ENCODE measurements around the gene COL5A3.

DNA sequence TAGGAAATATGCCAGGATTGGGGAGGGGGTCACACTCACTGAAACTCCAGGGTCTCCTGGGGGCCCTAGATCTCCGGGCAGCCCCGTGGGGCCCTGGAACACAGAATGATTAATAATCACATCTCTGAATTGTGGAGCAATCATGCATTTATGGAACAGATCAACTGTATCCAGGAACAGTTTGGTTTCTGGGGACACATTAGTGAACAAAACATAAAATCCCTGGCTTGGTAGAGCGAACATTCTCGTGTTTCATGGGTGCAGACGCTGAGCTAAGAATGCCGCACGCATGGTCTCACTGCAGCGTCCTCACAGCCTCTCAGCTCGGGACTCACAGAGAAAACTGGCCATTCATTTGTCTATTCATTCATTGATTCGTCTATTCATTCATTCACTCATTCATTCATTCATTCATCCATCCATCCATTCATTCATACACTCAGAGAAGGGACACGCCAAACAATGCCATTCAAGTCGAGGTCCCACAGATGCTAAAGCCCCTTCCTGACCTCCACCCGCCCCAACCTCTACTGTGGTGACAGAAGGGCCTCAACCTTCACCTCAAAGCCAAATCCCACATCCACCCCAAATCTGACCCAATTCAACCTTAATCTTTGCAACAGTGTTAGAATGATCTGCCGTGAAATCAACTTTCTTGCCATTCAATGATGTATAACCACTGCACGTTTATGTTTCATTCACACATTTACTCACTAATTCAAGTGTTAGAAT is 39.0 kb downstream of the COL5A3 start:
- TF ChIP-seq, protein P1, sequence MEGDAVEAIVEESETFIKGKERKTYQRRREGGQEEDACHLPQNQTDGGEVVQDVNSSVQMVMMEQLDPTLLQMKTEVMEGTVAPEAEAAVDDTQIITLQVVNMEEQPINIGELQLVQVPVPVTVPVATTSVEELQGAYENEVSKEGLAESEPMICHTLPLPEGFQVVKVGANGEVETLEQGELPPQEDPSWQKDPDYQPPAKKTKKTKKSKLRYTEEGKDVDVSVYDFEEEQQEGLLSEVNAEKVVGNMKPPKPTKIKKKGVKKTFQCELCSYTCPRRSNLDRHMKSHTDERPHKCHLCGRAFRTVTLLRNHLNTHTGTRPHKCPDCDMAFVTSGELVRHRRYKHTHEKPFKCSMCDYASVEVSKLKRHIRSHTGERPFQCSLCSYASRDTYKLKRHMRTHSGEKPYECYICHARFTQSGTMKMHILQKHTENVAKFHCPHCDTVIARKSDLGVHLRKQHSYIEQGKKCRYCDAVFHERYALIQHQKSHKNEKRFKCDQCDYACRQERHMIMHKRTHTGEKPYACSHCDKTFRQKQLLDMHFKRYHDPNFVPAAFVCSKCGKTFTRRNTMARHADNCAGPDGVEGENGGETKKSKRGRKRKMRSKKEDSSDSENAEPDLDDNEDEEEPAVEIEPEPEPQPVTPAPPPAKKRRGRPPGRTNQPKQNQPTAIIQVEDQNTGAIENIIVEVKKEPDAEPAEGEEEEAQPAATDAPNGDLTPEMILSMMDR (conservative IDR thresholded peaks at IDR 0.05; ENCODE audit: low read length), result no peak
- no peak for TF ChIP-seq EZH2phosphoT487 (IDR thresholded peaks at IDR 0.05; ENCODE audit: borderline replicate concordance, low read depth, low read length)

Data from OCI-LY7 (cell line).